Measurements from ENCODE around the gene DHRS7. TPM values are rescaled to one million over a fixed set of nuclear protein-coding genes. Genes with fewer than 3 reads are reported as not detected.
A peak's percentile ranks its signal among the peaks of the same experiment; 100 is the strongest.
"Not testable (repeated sequence)": the region's sequence is repeated elsewhere in the genome, so short reads cannot be mapped to it uniquely, and the experiment has no call there.

Gene DHRS7
- total RNA-seq, 1 donor from 2014 or later: 139 TPM

DNA sequence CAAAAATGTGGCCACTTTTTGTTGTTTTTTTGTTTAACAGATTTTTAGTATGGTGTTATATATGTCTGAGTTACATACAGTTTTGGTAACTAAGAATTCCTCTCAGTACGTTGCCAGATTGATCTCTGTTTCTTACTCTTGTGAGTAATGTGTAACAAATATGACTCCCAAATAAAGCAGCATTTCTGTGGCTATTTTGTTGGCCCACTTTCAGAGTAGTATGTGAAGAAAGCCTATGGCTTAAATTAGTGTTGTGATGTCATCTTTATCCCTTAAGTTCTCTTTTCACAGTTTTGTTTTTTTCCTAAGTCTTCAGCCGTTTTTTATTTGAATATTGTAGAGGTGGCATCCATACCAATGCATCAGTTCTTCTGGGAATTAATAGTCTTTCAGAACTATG is 62.8 kb downstream of the DHRS7 start:
- Histone ChIP-seq H3K27ac (ENCODE audit: low read depth, low read length) (peak overlapping the region; percentile 71), H3K4me1 (ENCODE audit: control insufficient read depth in 3 of 3, insufficient read depth in 3 of 3, low read length in 3 of 3) (peaks cover 6 to 26% (median 22%) of the 10 kb centered on the region in 3 donors), H3K9me3 (ENCODE audit: control insufficient read depth in 3 of 3, low read length in 3 of 3) (no peaks in the 10 kb centered on the region), H3K9ac (ENCODE audit: low read depth in 1 of 3, low read length in 3 of 3) (peak overlapping the region in 1 of 3 donors; percentile 55), H3K27me3 (ENCODE audit: control insufficient read depth in 3 of 3, insufficient read depth in 3 of 3, low read length in 3 of 3) (no peaks in the 10 kb centered on the region), H3K4me3 (ENCODE audit: low read length in 3 of 3) (no peak overlapping the region), H3K36me3 (ENCODE audit: control insufficient read depth in 3 of 3, insufficient read depth in 3 of 3, low read length in 3 of 3) (peaks cover 0 to 2% (median 0%) of the 10 kb centered on the region in 3 donors)

- H3K27me3 ChIP-seq (ENCODE audit: control insufficient read depth in 3 of 3, insufficient read depth in 3 of 3, low read length in 3 of 3): no peaks in the 10 kb centered on the region
- H3K4me3 ChIP-seq (ENCODE audit: low read length in 3 of 3): peak overlapping the region in 1 of 3 donors; percentile 9
- H3K9me3 ChIP-seq (ENCODE audit: control insufficient read depth in 3 of 3, low read length in 3 of 3): no peaks in the 10 kb centered on the region
- no peak overlapping the region for H3K9ac ChIP-seq (ENCODE audit: low read depth in 1 of 3, low read length in 3 of 3)
- peaks cover 0 to 2% (median 0%) of the 10 kb centered on the region in 3 donors for H3K36me3 ChIP-seq (ENCODE audit: control insufficient read depth in 3 of 3, insufficient read depth in 3 of 3, low read length in 3 of 3)
- H3K4me1 ChIP-seq (ENCODE audit: control insufficient read depth in 3 of 3, insufficient read depth in 3 of 3, low read length in 3 of 3): peaks cover 9 to 31% (median 25%) of the 10 kb centered on the region in 3 donors
- H3K27ac ChIP-seq (ENCODE audit: low read depth, low read length): peak overlapping the region; percentile 71
Measured at GRCh38 chr14:60101786-60102185, 63.4 kb downstream of the DHRS7 start.

- peaks cover 17 to 40% (median 37%) of the 10 kb centered on the region in 3 donors for H3K4me1 ChIP-seq (ENCODE audit: control insufficient read depth in 3 of 3, insufficient read depth in 3 of 3, low read length in 3 of 3)
- H3K4me3 ChIP-seq (ENCODE audit: low read length in 3 of 3); H3K27me3 ChIP-seq (ENCODE audit: control insufficient read depth in 3 of 3, insufficient read depth in 3 of 3, low read length in 3 of 3); H3K9me3 ChIP-seq (ENCODE audit: control insufficient read depth in 3 of 3, low read length in 3 of 3); H3K36me3 ChIP-seq (ENCODE audit: control insufficient read depth in 3 of 3, insufficient read depth in 3 of 3, low read length in 3 of 3); H3K9ac ChIP-seq (ENCODE audit: low read depth in 1 of 3, low read length in 3 of 3); H3K27ac ChIP-seq (ENCODE audit: low read depth, low read length): not testable (repeated sequence)
Measured at GRCh38 chr14:60099855-60100254, 65.3 kb downstream of the DHRS7 start.

- no peak overlapping the region for H3K9ac ChIP-seq (ENCODE audit: low read depth in 1 of 3, low read length in 3 of 3)
- H3K9me3 ChIP-seq (ENCODE audit: control insufficient read depth in 3 of 3, low read length in 3 of 3): no peaks in the 10 kb centered on the region
- no peak overlapping the region for H3K4me3 ChIP-seq (ENCODE audit: low read length in 3 of 3)
- H3K27me3 ChIP-seq (ENCODE audit: control insufficient read depth in 3 of 3, insufficient read depth in 3 of 3, low read length in 3 of 3): no peaks in the 10 kb centered on the region
- peak overlapping the region; percentile 32 for H3K27ac ChIP-seq (ENCODE audit: low read depth, low read length)
- peaks cover 31 to 54% (median 44%) of the 10 kb centered on the region in 3 donors for H3K4me1 ChIP-seq (ENCODE audit: control insufficient read depth in 3 of 3, insufficient read depth in 3 of 3, low read length in 3 of 3)
- H3K36me3 ChIP-seq (ENCODE audit: control insufficient read depth in 3 of 3, insufficient read depth in 3 of 3, low read length in 3 of 3): peaks cover 0 to 2% (median 0%) of the 10 kb centered on the region in 3 donors
Measured at GRCh38 chr14:60097974-60098373, 67.2 kb downstream of the DHRS7 start.

DNA sequence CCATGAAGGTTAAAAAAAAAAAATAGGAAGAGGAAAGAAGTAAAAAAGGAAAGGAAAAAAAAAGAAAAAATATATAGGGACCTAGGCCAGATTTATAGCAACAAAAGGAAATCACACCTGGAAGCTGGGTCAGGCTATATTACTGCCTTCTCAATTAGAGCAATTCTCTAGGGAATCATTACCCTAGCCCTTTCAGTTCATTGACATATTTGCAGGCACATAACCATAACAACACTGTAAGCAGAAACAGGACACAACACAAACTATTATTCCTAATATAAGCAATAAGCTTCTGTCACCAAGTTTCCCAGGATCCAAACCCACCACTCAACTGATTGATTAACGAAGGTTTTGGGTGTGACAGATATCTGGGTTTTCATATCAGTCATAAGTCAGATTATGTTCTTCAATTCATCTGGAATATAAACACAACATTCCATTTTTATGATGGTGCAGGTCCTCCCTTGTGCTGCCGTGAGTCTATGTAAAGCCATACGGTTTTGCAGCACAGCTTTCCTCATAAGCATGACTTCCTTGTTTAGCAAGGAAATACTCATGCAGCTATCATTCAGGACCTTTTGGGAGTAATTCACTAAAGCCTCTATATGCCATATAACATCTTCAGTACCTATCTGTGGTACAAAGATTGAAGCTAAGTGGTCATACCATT is 69.3 kb downstream of the DHRS7 start:
- no peaks in the 10 kb centered on the region for H3K27me3 ChIP-seq (ENCODE audit: control insufficient read depth in 3 of 3, insufficient read depth in 3 of 3, low read length in 3 of 3)
- peaks cover 0 to 2% (median 0%) of the 10 kb centered on the region in 3 donors for H3K36me3 ChIP-seq (ENCODE audit: control insufficient read depth in 3 of 3, insufficient read depth in 3 of 3, low read length in 3 of 3)
- peak overlapping the region; percentile 99 for H3K27ac ChIP-seq (ENCODE audit: low read depth, low read length)
- H3K9ac ChIP-seq (ENCODE audit: low read depth in 1 of 3, low read length in 3 of 3): no peak overlapping the region
- H3K9me3 ChIP-seq (ENCODE audit: control insufficient read depth in 3 of 3, low read length in 3 of 3): no peaks in the 10 kb centered on the region
- peaks cover 29 to 44% (median 42%) of the 10 kb centered on the region in 3 donors for H3K4me1 ChIP-seq (ENCODE audit: control insufficient read depth in 3 of 3, insufficient read depth in 3 of 3, low read length in 3 of 3)
- peak overlapping the region in 1 of 3 donors; percentile 12 for H3K4me3 ChIP-seq (ENCODE audit: low read length in 3 of 3)

GRCh38 chr14:60095231-60095630 is 70.0 kb downstream of the DHRS7 start:
- Histone ChIP-seq H3K9ac (ENCODE audit: low read depth in 1 of 3, low read length in 3 of 3) (no peak overlapping the region), H3K36me3 (ENCODE audit: control insufficient read depth in 3 of 3, insufficient read depth in 3 of 3, low read length in 3 of 3) (peaks cover 0 to 2% (median 0%) of the 10 kb centered on the region in 3 donors), H3K27ac (ENCODE audit: low read depth, low read length) (peak overlapping the region; percentile 99), H3K9me3 (ENCODE audit: control insufficient read depth in 3 of 3, low read length in 3 of 3) (no peaks in the 10 kb centered on the region), H3K27me3 (ENCODE audit: control insufficient read depth in 3 of 3, insufficient read depth in 3 of 3, low read length in 3 of 3) (no peaks in the 10 kb centered on the region), H3K4me1 (ENCODE audit: control insufficient read depth in 3 of 3, insufficient read depth in 3 of 3, low read length in 3 of 3) (peaks cover 29 to 47% (median 44%) of the 10 kb centered on the region in 3 donors), H3K4me3 (ENCODE audit: low read length in 3 of 3) (peak overlapping the region in 1 of 3 donors; percentile 27)

DNA sequence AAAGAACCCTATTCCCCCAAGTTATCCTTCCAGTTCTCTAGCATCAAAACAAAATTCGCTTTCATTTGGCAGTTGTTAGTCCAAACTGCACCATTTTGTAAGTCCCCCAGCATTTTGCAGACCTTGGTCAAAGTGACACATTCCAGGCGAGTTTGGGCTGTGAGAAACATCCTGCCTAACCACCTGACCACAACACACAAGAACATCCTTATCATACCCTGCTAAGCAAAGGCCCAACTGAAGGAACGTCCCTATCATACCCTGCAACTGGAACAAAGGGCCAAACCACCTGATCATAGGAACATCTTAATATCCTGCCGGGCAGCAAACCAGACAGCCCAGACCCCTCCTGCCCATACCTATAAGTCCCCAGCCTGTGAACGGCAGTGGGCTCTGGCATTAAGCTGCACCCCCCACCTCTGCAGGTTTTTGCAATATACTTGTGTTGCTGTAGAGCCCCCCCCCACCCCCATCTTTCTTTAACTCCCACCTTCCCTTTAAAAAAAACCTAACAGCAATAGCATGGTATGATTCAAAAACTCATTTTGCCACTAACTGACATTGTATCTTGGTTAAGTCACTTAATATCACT is 70.8 kb downstream of the DHRS7 start:
- peak overlapping the region in 1 of 3 donors; percentile 14 for H3K9ac ChIP-seq (ENCODE audit: low read depth in 1 of 3, low read length in 3 of 3)
- H3K4me1 ChIP-seq (ENCODE audit: control insufficient read depth in 3 of 3, insufficient read depth in 3 of 3, low read length in 3 of 3): peaks cover 29 to 47% (median 44%) of the 10 kb centered on the region in 3 donors

More for the DNA sequence above, 70.8 kb downstream of the DHRS7 start:
- Histone ChIP-seq H3K4me3 (ENCODE audit: low read length in 3 of 3) (peak overlapping the region in 2 of 3 donors; percentile 11 to 44), H3K9me3 (ENCODE audit: control insufficient read depth in 3 of 3, low read length in 3 of 3) (no peaks in the 10 kb centered on the region), H3K36me3 (ENCODE audit: control insufficient read depth in 3 of 3, insufficient read depth in 3 of 3, low read length in 3 of 3) (peaks cover 0 to 2% (median 0%) of the 10 kb centered on the region in 3 donors), H3K27me3 (ENCODE audit: control insufficient read depth in 3 of 3, insufficient read depth in 3 of 3, low read length in 3 of 3) (no peaks in the 10 kb centered on the region), H3K27ac (ENCODE audit: low read depth, low read length) (peak overlapping the region; percentile 99)

Other genes starting within 250 kb of the DHRS7 start
- not detected for gene LRRC9, start 245.3 kb downstream of the DHRS7 start, total RNA-seq
- 29.2 TPM for gene PCNX4, start 73.5 kb downstream of the DHRS7 start, total RNA-seq
- 36.0 TPM for gene PPM1A, start 83.8 kb upstream of the DHRS7 start, total RNA-seq

Data from skeletal muscle tissue (tissue), 4 donors.